Skeletal muscle satellite cell (primary cell): ENCODE measurements around the gene ADH1C.
"Not testable (repeated sequence)": the region's sequence is repeated elsewhere in the genome, so short reads cannot be mapped to it uniquely, and the experiment has no call there.

Source experiments
- H3K27me3 ChIP-seq: 2 replicates; pipeline ENCODE4 v1.7.0; 2013; ENCODE audit warnings: low read length; ENCODE audit not compliant: control insufficient read depth, insufficient read depth
- H3K36me3 ChIP-seq: 2 replicates; pipeline ENCODE4 v1.7.0; 2013; ENCODE audit warnings: mild to moderate bottlenecking, control low read depth, low read length; ENCODE audit not compliant: insufficient read depth
- H3K4me1 ChIP-seq: 2 replicates; pipeline ENCODE4 v1.7.0; 2013; ENCODE audit warnings: low read length; ENCODE audit not compliant: control insufficient read depth, insufficient read depth
- H3K4me2 ChIP-seq: 2 replicates; pipeline ENCODE4 v1.7.0; 2013; ENCODE audit warnings: mild to moderate bottlenecking, low read length
- H3K4me3 ChIP-seq: 2 replicates; pipeline ENCODE4 v1.7.0; 2013; ENCODE audit warnings: low read length
- H3K9ac ChIP-seq: 2 replicates; pipeline ENCODE4 v1.7.0; 2013; ENCODE audit warnings: mild to moderate bottlenecking, low read depth, low read length, moderate library complexity
- H3K9me3 ChIP-seq: replicated peaks from 2 replicates; pipeline ENCODE4 v1.7.0; 2013; ENCODE audit warnings: mild to moderate bottlenecking, control low read depth, low read length

The ADH1C gene

GRCh38 chr4:99356992-99357391, 4.4 kb upstream of the ADH1C start:
- no peaks in the 10 kb centered on the region for H3K4me1 ChIP-seq
- no peaks in the 10 kb centered on the region for H3K36me3 ChIP-seq
- H3K9me3 ChIP-seq, result no peaks in the 10 kb centered on the region
- H3K4me3 ChIP-seq, result no peak overlapping the region
- no peak overlapping the region for H3K4me2 ChIP-seq
- no peaks in the 10 kb centered on the region for H3K27me3 ChIP-seq
- H3K9ac ChIP-seq, result no peak overlapping the region

- H3K27me3 ChIP-seq, H3K4me1 ChIP-seq, H3K4me3 ChIP-seq, H3K36me3 ChIP-seq, H3K4me2 ChIP-seq, H3K9ac ChIP-seq, H3K9me3 ChIP-seq: not testable (repeated sequence)
These were observed 3.6 kb upstream of the ADH1C start for GRCh38 chr4:99356149-99356548.

- H3K9ac ChIP-seq, result no peak overlapping the region
- H3K4me1 ChIP-seq, result no peaks in the 10 kb centered on the region
- no peak overlapping the region for H3K4me2 ChIP-seq
- H3K9me3 ChIP-seq, result no peaks in the 10 kb centered on the region
- no peak overlapping the region for H3K4me3 ChIP-seq
- H3K36me3 ChIP-seq, result no peaks in the 10 kb centered on the region
- no peaks in the 10 kb centered on the region for H3K27me3 ChIP-seq
These were observed 1.1 kb downstream of the ADH1C start for GRCh38 chr4:99351487-99351886.

GRCh38 chr4:99349338-99349737, 3.2 kb downstream of the ADH1C start:
- Histone ChIP-seq H3K27me3 (no peaks in the 10 kb centered on the region), H3K36me3 (no peaks in the 10 kb centered on the region), H3K9me3 (no peaks in the 10 kb centered on the region), H3K4me1 (no peaks in the 10 kb centered on the region), H3K4me2 (no peak overlapping the region), H3K9ac (no peak overlapping the region), H3K4me3 (no peak overlapping the region)

- not testable (repeated sequence) for H3K4me3 ChIP-seq, H3K27me3 ChIP-seq, H3K4me1 ChIP-seq, H3K9ac ChIP-seq, H3K36me3 ChIP-seq, H3K9me3 ChIP-seq, H3K4me2 ChIP-seq
These were observed 9.9 kb downstream of the ADH1C start for GRCh38 chr4:99342624-99343023.

GRCh38 chr4:99341426-99341825, 11.1 kb downstream of the ADH1C start:
- H3K36me3 ChIP-seq, result no peaks in the 10 kb centered on the region
- no peaks in the 10 kb centered on the region for H3K9me3 ChIP-seq
- H3K27me3 ChIP-seq, result no peaks in the 10 kb centered on the region
- no peaks in the 10 kb centered on the region for H3K4me1 ChIP-seq
- no peak overlapping the region for H3K4me2 ChIP-seq
- H3K9ac ChIP-seq, result no peak overlapping the region
- no peak overlapping the region for H3K4me3 ChIP-seq

- Histone ChIP-seq H3K9ac (no peak overlapping the region), H3K36me3 (no peaks in the 10 kb centered on the region), H3K4me2 (no peak overlapping the region), H3K27me3 (no peaks in the 10 kb centered on the region), H3K4me1 (no peaks in the 10 kb centered on the region), H3K4me3 (no peak overlapping the region), H3K9me3 (no peaks in the 10 kb centered on the region)
These were observed 13.4 kb downstream of the ADH1C start for GRCh38 chr4:99339172-99339571.

- Histone ChIP-seq H3K9ac (no peak overlapping the region), H3K4me2 (no peak overlapping the region), H3K27me3 (no peaks in the 10 kb centered on the region), H3K36me3 (no peaks in the 10 kb centered on the region), H3K9me3 (no peaks in the 10 kb centered on the region), H3K4me3 (no peak overlapping the region), H3K4me1 (no peaks in the 10 kb centered on the region)
These were observed 16.0 kb downstream of the ADH1C start for GRCh38 chr4:99336553-99336952.

- H3K9me3 ChIP-seq, result no peaks in the 10 kb centered on the region
- no peaks in the 10 kb centered on the region for H3K4me1 ChIP-seq
- H3K36me3 ChIP-seq, result no peaks in the 10 kb centered on the region
- no peak overlapping the region for H3K4me2 ChIP-seq
- H3K9ac ChIP-seq, result no peak overlapping the region
- H3K4me3 ChIP-seq, result no peak overlapping the region
- H3K27me3 ChIP-seq, result no peaks in the 10 kb centered on the region
These were observed 17.7 kb downstream of the ADH1C start for GRCh38 chr4:99334880-99335279.

- Histone ChIP-seq H3K9me3 (no peaks in the 10 kb centered on the region), H3K4me2 (no peak overlapping the region), H3K4me1 (no peaks in the 10 kb centered on the region), H3K36me3 (no peaks in the 10 kb centered on the region), H3K4me3 (no peak overlapping the region), H3K9ac (no peak overlapping the region), H3K27me3 (no peaks in the 10 kb centered on the region)
These were observed 21.9 kb downstream of the ADH1C start for GRCh38 chr4:99330648-99331047.

GRCh38 chr4:99329876-99330275, 22.7 kb downstream of the ADH1C start:
- Histone ChIP-seq H3K9me3 (no peaks in the 10 kb centered on the region), H3K4me2 (no peak overlapping the region), H3K9ac (no peak overlapping the region), H3K4me3 (no peak overlapping the region), H3K36me3 (no peaks in the 10 kb centered on the region), H3K4me1 (peaks cover 7% of the 10 kb centered on the region), H3K27me3 (no peaks in the 10 kb centered on the region)

GRCh38 chr4:99324979-99325378, 27.6 kb downstream of the ADH1C start:
- Histone ChIP-seq H3K27me3 (no peaks in the 10 kb centered on the region), H3K4me1 (peaks cover 22% of the 10 kb centered on the region), H3K4me2 (peak overlapping the region; percentile 45), H3K9me3 (no peaks in the 10 kb centered on the region), H3K9ac (no peak overlapping the region), H3K36me3 (no peaks in the 10 kb centered on the region), H3K4me3 (no peak overlapping the region)
